Left ventricle myocardium inferior (tissue), 1 donor: ENCODE results near the gene CRNKL1. TPM values are rescaled to one million over a fixed set of nuclear protein-coding genes. Genes with fewer than 3 reads are reported as not detected.
"Not testable (repeated sequence)": the region's sequence is repeated elsewhere in the genome, so short reads cannot be mapped to it uniquely, and the experiment has no call there.

ENCODE experiments used
- DNase-seq: peaks from one replicate; pipeline ENCODE4 v3.0.0-alpha.2; 2020
- H3K27ac ChIP-seq: fragments of 200-600 bp; replicated peaks from 2 replicates; pipeline ENCODE4 v1.8.0; 2021
- H3K27me3 ChIP-seq: fragments of 200-600 bp; 2 replicates; pipeline ENCODE4 v1.8.0; 2021; ENCODE audit warnings: low read depth
- H3K36me3 ChIP-seq: fragments of 200-600 bp; 2 replicates; pipeline ENCODE4 v1.8.0; 2021
- H3K4me1 ChIP-seq: fragments of 200-600 bp; 2 replicates; pipeline ENCODE4 v1.8.0; 2021
- H3K4me3 ChIP-seq: fragments of 200-600 bp; 2 replicates; pipeline ENCODE4 v1.8.0; 2021; ENCODE audit warnings: mild to moderate bottlenecking, moderate library complexity
- H3K9me3 ChIP-seq: fragments of 200-600 bp; replicated peaks from 2 replicates; pipeline ENCODE4 v1.8.0; 2021
- intact Hi-C: fragments of 100-400 bp; cut with micrococcal nuclease; formaldehyde crosslinking; loops from one replicate; pipeline ENCODE4 v1.11.0; 2022
- total RNA-seq: library from RNA; stranded (reverse); fragmentation: NEBNext Ultra II Directional; extraction: Animal tissue kit (Norgen Biotek cat#: 25700); gene quantifications from one replicate; pipeline ENCODE4 v1.2.1, GENCODE V29; 2021
- TF ChIP-seq, protein P1 (sequence below): fragments of 200-600 bp; IDR thresholded peaks from 2 replicates; pipeline ENCODE4 v1.8.0; 2021; ENCODE audit warnings: antibody characterized with exemption, mild to moderate bottlenecking, borderline replicate concordance
- donor health status: DM: no; HTN: yes; CAD: no; lungs with severe emphysema.

Gene CRNKL1
- total RNA-seq, 1 donor from 2014 or later = 18.0 TPM

DNA sequence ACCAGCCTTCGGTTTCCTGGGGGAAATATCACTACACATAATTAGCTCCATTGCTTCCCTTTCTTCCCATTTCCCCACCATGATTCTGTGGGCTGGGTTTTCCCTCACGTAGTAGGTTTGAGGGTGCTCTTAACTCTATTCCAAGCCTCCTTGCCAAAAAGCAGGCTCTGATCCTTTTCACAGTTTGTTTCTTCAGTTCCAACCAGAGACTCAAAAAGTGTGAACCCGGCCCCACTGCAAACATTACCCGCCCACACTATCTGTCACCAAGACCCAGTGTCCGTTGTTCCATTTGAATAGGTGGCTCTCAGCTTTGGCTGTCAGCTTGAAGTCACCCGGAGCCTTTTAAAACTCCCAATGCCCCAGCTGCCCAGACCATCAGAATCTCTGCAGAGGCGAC, 46.9 kb downstream of the CRNKL1 start:
- Histone ChIP-seq H3K36me3 (peaks cover 19% of the 10 kb centered on the region), H3K9me3 (no peaks in the 10 kb centered on the region), H3K4me3 (no peak overlapping the region), H3K27me3 (no peaks in the 10 kb centered on the region), H3K27ac (no peak overlapping the region), H3K4me1 (peaks cover 48% of the 10 kb centered on the region)
- TF ChIP-seq, protein P1, sequence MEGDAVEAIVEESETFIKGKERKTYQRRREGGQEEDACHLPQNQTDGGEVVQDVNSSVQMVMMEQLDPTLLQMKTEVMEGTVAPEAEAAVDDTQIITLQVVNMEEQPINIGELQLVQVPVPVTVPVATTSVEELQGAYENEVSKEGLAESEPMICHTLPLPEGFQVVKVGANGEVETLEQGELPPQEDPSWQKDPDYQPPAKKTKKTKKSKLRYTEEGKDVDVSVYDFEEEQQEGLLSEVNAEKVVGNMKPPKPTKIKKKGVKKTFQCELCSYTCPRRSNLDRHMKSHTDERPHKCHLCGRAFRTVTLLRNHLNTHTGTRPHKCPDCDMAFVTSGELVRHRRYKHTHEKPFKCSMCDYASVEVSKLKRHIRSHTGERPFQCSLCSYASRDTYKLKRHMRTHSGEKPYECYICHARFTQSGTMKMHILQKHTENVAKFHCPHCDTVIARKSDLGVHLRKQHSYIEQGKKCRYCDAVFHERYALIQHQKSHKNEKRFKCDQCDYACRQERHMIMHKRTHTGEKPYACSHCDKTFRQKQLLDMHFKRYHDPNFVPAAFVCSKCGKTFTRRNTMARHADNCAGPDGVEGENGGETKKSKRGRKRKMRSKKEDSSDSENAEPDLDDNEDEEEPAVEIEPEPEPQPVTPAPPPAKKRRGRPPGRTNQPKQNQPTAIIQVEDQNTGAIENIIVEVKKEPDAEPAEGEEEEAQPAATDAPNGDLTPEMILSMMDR = no peak
- intact Hi-C loops = no loop called here
- DNase-seq = no peak

DNA sequence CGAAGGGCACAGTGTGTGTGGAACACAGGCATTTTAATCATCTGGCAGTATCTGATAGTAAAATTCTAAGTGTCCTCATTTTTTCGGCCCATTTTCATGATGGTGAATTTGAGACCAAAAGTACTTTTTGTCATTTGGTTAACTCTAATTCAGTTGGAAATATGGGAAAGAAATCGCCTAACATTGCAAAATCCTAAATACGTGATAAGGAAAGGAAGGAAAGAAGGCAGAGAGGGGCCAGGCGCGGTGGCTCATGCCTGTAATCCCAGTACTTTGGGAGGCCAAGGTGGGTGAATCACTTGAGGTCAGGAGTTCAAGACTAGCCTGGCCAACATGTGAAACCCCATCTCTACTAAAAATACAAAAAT, 48.3 kb downstream of the CRNKL1 start:
- intact Hi-C loops, H3K27me3 ChIP-seq, DNase-seq, H3K9me3 ChIP-seq: not testable (repeated sequence)
- H3K36me3 ChIP-seq = peaks cover 33% of the 10 kb centered on the region
- H3K27ac ChIP-seq = peak overlapping the region; percentile 86
- H3K4me3 ChIP-seq = peak overlapping the region; percentile 49
- peaks cover 53% of the 10 kb centered on the region for H3K4me1 ChIP-seq

DNA sequence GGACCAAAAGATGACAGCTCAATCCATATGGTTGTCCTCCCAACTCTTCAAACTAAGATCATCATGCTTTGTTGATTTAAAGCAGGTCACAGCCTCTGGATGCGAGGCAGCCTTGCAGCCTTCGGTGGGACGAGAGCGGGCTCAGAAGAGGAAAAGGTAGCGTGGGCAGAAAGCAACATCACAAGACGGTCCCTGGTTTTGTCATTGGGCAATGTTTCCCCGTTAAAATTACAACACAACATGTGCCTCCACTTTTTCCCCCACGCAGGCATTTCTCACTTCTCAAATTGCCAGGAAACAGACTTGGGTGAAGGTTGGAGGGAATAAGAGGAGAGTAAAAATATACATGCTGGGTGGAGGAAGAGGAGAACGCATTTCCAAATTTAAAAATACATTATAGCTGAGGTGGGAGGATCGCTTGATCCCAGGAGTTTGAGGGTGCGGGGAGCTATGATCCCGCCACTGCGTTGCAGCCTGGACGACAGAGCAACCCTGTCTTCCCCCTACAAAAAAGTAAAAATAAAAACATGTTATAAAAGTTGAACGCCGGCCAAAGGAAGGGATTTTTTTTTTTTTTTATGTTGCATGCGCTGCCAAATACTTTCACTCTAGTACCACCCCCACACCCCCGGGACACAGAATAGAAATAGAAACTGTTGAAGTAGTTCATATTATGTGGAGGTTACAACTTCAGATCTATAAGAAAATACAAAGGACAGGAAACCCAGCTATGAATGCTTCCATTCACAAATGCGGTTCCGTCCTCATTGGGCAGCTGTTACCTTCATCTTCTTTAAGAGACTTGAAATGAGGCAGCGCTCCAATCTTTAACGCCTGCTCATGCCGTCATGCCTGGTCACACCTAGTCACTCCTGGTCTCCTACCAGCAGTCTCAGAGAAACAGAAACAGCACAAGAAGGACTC, 49.0 kb downstream of the CRNKL1 start:
- TF ChIP-seq, protein P1 = no peak
- Histone ChIP-seq H3K27me3 (no peaks in the 10 kb centered on the region), H3K36me3 (peaks cover 40% of the 10 kb centered on the region), H3K9me3 (no peaks in the 10 kb centered on the region), H3K4me1 (peaks cover 60% of the 10 kb centered on the region), H3K27ac (peak overlapping the region; percentile 86), H3K4me3 (peak overlapping the region; percentile 49)
- intact Hi-C loops = no loop called here
- no peak for DNase-seq

DNA sequence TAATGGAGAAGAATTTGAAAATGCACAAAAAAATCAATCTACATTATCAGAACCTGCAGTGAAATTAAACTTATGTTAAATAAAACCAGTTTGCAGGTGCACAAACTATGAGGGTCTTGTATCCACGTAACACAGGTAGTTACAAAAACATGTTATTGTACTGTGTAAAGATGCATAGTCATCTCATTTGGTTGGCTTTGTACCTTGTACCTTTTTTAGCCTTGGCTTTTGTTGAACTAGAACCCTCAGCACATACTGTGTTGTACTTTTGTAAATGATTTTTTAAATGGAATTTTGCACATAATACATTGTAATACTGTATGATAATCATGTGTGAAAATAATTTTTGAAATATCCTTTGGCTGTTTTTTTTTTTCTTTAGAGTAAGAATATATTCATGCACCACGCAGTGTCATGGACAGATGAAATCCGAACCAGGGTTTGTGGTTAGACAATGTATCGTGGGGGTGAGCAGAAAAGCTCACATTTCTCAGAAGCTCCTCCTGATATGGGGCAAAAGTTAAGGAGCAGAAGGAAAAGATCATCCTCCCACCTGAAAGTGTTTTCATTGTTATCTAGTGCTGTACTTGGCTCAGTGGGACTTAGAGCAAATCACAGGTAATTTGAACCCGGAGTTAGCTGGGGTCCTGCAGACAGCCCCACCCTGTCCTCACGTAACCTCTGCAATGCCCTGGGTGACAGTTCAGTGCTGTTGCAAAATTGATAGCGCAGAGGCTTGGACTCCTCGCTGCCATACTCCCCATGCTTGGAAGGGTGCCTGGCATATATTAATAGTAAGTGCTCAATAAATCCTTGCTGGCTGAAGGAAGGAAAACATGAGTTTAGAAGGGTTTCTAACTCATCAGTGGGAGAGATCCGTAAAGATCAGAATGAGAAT, 49.9 kb downstream of the CRNKL1 start:
- no peaks in the 10 kb centered on the region for H3K9me3 ChIP-seq
- intact Hi-C loops = no loop called here
- TF ChIP-seq, protein P1 = no peak
- peak overlapping the region; percentile 49 for H3K4me3 ChIP-seq
- H3K4me1 ChIP-seq = peaks cover 69% of the 10 kb centered on the region
- H3K27me3 ChIP-seq = no peaks in the 10 kb centered on the region
- H3K27ac ChIP-seq = peak overlapping the region; percentile 86
- H3K36me3 ChIP-seq = peaks cover 49% of the 10 kb centered on the region
- DNase-seq = no peak

DNA sequence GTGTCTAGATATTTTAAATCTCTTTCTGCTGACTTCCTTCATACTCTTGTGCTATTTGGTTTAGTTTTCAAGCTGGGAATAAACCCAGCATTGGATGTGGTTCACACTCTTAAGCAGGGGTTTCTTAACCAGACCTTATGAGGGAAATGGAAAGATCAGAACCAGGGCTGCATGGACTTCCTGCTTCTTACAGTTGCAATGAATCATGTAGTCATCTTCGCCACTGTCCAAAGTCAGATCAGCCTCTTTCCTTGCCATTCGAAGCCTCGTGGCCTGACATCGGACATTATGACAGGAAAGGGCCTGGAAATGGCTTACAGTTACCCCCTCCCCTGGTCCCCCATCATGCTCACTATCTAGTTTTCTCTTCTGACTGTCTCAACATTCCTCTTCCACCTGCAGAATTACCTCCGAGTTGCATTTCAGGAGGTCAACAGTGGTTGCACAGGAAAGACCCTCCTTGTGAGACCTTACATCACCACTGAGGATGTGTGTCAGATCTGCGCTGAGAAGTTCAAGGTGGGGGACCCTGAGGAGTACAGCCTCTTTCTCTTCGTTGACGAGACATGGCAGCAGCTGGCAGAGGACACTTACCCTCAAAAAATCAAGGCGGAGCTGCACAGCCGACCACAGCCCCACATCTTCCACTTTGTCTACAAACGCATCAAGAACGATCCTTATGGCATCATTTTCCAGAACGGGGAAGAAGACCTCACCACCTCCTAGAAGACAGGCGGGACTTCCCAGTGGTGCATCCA, 51.9 kb downstream of the CRNKL1 start:
- no peak for DNase-seq
- intact Hi-C loops = no loop called here
- Histone ChIP-seq H3K36me3 (peaks cover 62% of the 10 kb centered on the region), H3K9me3 (no peaks in the 10 kb centered on the region), H3K4me3 (no peak overlapping the region), H3K27ac (peak overlapping the region; percentile 63), H3K27me3 (no peaks in the 10 kb centered on the region), H3K4me1 (peaks cover 89% of the 10 kb centered on the region)
- TF ChIP-seq, protein P1 = no peak
